ENCODE data around the gene NRG4.
"Not testable (repeated sequence)": the region's sequence is repeated elsewhere in the genome, so short reads cannot be mapped to it uniquely, and the experiment has no call there.

- not testable (repeated sequence) for TF ChIP-seq CTCF, POLR2A (IDR thresholded peaks at IDR 0.05)
Measured at GRCh38 chr15:76013470-76013869, 1.2 kb upstream of the NRG4 start.

Data from transverse colon (tissue), 3 donors.